ENCODE measurements around the gene ZC3H12C. TPM values are rescaled to one million over a fixed set of nuclear protein-coding genes. Genes with fewer than 3 reads are reported as not detected.

The ZC3H12C gene
- 10 to 100 TPM in 3 of 4 donors, 1 to 10 TPM in 1; 2.3 to 27.6 (median 18.6) TPM for total RNA-seq

DNA sequence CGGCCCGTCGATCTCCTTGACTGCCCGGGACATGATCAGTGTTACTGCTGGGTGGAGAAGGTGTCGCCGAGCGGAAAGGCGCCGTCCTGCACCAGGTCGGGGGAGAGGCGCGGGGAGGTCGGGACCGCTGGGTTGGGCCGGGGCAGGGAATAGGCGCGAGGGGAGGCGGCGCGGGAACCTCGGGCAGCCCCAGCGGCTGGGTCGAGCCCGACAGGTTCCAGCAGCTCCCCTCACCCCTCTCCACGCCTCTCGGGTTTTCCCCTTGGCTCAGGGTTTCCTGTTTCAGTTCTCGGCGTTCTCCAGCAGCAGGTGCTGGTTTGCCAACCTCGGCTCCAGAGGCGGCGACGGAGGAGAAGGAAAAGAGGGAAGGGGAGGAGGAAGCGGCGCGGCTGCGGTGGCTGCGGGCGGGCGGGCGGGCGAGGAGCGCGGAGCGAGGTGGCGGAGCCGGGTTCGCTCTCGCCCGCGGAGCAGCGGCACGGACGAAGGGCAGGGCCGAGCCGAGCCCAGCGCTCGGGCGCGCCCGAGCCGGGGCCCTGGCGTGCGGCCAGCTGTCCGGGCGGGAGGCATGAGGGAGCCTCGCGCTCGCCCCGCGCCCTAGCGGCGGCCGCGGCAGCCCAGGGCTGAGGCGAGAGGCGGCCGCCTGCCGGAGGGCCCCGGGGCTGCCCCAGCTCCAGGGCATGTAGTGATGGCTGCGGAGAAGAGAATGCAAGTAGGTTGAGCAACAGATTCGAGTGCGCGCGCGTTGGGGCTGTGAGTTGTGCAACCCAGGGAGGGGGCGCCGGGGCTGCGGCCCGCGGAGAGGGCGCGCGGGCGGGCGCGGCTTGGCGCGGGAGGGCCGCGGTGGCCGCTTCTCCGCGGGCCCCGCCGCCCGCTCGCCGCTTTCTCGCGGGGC is at the start of gene ZC3H12C:
TSS of gene ZC3H12C (plus strand) at position 878 of the 892 bp plus-strand sequence. CDS start 20 bp downstream, outside the sequence.
- H3K4me3 ChIP-seq: peak within 1 kb of the TSS; percentile 54 to 79
- H3K4me1 ChIP-seq: no peaks in the 10 kb centered on the region
- intact Hi-C loops (cut with DNase I; ENCODE audit: low total_unique reads): no loop called here
- H3K27me3 ChIP-seq: no peaks in the 10 kb centered on the region
- peak within 1 kb of the TSS; percentile 94 to 99 for H3K27ac ChIP-seq
- no peaks in the 10 kb centered on the region for H3K36me3 ChIP-seq
- peak; percentile 83 to 89 for DNase-seq
- no peaks in the 10 kb centered on the region for H3K9me3 ChIP-seq
- TF ChIP-seq POLR2A (IDR thresholded peaks at IDR 0.05): peak in 1 of 2 donors; percentile 67
- TF ChIP-seq, protein P1, sequence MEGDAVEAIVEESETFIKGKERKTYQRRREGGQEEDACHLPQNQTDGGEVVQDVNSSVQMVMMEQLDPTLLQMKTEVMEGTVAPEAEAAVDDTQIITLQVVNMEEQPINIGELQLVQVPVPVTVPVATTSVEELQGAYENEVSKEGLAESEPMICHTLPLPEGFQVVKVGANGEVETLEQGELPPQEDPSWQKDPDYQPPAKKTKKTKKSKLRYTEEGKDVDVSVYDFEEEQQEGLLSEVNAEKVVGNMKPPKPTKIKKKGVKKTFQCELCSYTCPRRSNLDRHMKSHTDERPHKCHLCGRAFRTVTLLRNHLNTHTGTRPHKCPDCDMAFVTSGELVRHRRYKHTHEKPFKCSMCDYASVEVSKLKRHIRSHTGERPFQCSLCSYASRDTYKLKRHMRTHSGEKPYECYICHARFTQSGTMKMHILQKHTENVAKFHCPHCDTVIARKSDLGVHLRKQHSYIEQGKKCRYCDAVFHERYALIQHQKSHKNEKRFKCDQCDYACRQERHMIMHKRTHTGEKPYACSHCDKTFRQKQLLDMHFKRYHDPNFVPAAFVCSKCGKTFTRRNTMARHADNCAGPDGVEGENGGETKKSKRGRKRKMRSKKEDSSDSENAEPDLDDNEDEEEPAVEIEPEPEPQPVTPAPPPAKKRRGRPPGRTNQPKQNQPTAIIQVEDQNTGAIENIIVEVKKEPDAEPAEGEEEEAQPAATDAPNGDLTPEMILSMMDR (IDR thresholded peaks at IDR 0.05): peak in 3 of 4 experiments; percentile 45 to 79 (median 53)

DNA sequence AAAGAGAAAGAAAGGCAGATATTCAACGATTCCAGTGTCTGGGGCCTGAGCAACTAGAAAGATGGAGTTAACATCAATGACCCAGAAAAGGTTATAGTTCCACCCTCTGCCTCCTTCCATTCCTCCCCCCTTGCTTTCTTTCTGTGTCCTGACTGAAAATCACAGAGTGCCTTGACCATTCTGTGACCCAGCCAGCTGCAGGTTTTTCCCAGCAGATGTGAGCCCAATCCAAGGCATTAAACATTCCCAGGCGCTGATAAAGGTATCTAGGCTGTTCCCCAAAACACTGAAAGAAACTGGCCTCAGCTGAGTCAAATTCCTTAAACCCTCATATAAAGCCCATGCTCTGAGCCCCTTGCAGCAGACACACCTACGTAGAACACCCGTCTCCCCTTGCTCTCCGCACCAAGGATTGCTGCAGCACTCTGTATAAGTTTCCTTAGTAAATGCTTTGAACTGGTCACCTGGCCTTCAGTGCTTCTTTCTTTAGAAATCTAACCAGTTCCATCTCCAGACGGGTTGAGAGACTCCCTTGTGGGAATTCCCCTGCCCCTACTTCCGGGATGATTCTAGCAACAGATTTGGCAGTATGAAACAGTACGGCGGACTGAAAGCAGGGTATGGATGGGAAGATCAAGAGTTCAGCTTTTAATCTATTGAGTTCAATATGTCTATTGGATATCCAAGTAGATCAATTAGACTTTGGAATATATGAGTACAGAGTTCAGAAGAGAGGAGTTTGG is 48.8 kb upstream of the ZC3H12C start:
- TF ChIP-seq POLR2A (IDR thresholded peaks at IDR 0.05): no peak
- TF ChIP-seq, protein P1 (IDR thresholded peaks at IDR 0.05): no peak
- H3K4me3 ChIP-seq: no peak overlapping the region
- no peaks in the 10 kb centered on the region for H3K4me1 ChIP-seq
- intact Hi-C loops (cut with DNase I; ENCODE audit: low total_unique reads): no loop called here
- no peaks in the 10 kb centered on the region for H3K27me3 ChIP-seq
- no peak for DNase-seq
- H3K27ac ChIP-seq: no peak overlapping the region
- H3K9me3 ChIP-seq: no peaks in the 10 kb centered on the region
- H3K36me3 ChIP-seq: no peaks in the 10 kb centered on the region

DNA sequence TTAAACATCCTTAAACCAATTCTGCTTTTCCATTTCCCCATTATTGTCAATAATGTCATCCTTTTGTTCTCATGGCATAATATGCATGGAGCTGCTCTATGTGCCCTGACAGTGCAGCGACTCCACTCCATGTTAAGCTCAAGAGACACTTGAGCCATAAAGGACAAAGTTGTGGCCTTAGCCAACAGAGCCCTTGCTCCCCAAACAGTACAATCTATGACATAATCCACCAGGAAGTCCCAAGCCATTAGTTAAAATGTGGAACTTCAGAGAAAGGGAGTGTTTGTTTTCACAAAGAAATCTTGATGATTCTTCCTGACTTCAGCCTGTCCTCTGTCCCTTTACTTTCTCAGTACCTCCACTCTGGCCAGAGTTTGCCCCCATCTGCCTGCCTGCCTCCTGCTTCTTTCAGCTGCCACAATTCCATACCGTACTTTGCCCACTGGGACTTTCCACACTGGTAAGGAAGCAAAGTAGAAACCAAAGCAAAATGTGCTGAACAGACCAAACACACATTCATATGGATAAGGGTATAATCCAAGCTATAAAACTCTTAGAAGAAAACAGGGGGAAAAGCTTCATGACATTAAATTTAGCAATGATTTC is 46.3 kb upstream of the ZC3H12C start:
- DNase-seq: no peak
- Histone ChIP-seq H3K4me1 (no peaks in the 10 kb centered on the region), H3K36me3 (no peaks in the 10 kb centered on the region), H3K4me3 (no peak overlapping the region), H3K27ac (no peak overlapping the region), H3K27me3 (no peaks in the 10 kb centered on the region), H3K9me3 (no peaks in the 10 kb centered on the region)
- TF ChIP-seq, protein P1 (IDR thresholded peaks at IDR 0.05): no peak
- TF ChIP-seq POLR2A (IDR thresholded peaks at IDR 0.05): no peak
- intact Hi-C loops (cut with DNase I; ENCODE audit: low total_unique reads): no loop called here

DNA sequence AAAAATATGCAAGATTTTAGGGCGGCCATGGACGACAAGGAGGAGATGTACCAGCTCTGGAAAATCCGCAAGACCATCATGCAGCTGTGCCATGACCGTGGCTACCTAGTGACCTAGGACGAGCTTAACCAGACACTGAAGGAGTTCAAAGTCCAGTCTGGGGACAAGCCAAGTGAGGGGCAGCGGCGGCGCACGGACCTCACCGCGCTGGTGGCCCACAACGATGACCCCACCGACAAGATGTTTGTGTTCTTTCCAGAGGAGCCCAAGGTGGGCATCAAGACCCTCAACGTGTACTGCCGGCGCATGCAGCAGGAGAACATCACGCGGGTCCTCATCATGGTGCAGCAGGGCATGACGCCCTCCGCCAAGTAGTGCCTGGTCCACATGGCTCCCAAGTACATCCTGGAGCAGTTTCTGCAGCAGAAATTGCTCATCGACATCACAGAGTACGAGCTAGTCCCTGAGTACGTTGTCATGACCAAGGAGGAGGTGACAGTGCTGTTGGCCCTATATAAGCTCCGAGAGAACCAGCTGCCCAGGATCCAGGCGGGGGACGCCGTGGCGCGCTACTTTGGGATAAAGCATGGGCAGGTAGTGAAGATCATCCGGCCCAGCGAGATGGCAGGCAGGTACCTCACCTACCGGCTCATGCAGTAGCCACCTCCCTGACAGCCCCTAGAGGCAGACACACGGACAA is 43.5 kb upstream of the ZC3H12C start:
- DNase-seq: no peak
- TF ChIP-seq, protein P1 (IDR thresholded peaks at IDR 0.05): no peak
- no peaks in the 10 kb centered on the region for H3K4me1 ChIP-seq
- H3K27me3 ChIP-seq: no peaks in the 10 kb centered on the region
- H3K4me3 ChIP-seq: no peak overlapping the region
- intact Hi-C loops (cut with DNase I; ENCODE audit: low total_unique reads): no loop called here
- no peak overlapping the region for H3K27ac ChIP-seq
- H3K36me3 ChIP-seq: no peaks in the 10 kb centered on the region
- no peaks in the 10 kb centered on the region for H3K9me3 ChIP-seq
